ENCODE results near the gene CACNA2D3.

GRCh38 chr3:54918516-54918915 is 796.2 kb downstream of the CACNA2D3 start:
- no peak for TF ChIP-seq CTCF (IDR thresholded peaks at IDR 0.05)
- TF ChIP-seq POLR2A (IDR thresholded peaks at IDR 0.05) = no peak

Measured in upper lobe of left lung (tissue), 4 donors.